Stimulated activated naive CD4-positive, alpha-beta T cell treated with Interleukin-2 at 50 U/mL for 16 hours (primary cell): ENCODE results near the gene GPR35.
"Not testable (repeated sequence)": the region's sequence is repeated elsewhere in the genome, so short reads cannot be mapped to it uniquely, and the experiment has no call there.

Source experiments
- DNase-seq: peaks from one replicate; lab custom pipeline; 2025; lab: John Stamatoyannopoulos, UW

Gene GPR35

DNA sequence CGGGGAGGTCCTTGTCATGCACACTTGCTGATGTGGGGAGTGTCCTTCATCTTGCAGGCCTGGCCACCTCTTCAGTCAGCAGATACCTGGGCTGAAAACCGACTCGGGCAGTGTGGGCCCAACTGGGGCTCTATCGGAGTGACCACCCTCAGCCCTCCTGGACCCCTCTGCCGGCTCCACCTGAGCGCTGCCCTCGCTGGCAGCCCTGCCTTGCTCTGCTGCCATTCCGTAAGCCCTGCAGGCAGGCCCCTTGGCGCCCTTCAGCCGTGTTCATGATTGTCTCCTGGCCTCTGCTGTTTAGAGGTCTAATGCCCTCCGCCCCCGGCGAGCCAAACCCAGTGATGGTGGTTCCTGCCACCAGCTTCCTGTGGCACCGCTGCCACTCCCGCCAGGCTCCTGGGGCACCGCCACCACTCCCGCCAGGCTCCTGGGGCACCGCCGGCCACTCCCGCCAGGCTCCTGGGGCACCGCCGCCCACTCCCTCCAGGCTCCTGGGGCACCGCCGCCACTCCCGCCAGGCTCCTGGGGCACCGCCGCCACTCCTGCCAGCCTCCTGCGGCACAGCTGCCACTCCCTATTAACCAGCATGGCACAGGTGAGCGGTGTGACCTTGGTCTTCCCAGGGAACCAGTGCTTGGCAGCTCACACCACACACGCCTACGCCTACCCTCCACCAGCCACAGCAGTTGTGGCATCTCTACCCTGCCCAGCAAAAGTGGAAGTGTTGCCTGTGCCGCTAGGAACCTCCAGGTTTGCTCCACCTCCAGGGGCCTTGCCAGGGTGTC, 22.8 kb upstream of the GPR35 start:
- no peak for DNase-seq

DNA sequence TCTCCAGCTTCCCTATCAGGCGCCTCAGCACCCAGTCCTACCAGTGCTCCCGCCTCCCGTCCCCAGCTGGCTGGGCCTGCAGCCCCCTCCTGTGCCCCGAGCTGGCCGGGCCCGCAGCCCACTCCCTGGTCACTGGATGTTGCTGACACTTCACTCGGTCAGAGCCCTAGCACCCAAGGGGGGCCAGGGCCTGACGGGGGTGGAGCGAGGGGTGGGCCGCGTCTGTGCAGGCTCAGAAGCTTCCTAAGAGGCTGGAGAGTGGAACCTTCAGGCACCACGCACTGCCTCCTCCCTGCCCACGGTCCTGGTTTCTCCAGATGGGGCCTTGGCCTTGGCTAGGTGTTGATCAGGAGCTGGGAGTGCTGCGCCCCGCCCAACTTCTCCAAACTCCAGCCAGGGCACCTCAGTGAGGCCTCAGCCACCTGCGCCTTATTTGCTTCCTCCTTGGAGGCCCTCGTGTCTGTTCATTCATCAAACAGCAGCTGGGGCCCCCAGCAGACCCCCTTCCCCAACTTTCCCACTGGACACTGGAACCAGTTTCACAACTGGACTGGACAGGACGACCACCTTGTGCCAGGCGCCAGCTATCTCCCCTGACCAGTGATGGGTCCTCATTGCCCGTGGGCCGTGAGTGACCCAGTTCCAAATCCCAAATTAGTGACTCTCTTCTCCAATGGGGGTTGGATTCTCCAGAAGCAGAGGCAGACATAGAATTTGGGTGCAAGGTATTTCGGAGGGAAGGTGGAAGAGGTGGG, 22.0 kb upstream of the GPR35 start:
- DNase-seq, result no peak

DNA sequence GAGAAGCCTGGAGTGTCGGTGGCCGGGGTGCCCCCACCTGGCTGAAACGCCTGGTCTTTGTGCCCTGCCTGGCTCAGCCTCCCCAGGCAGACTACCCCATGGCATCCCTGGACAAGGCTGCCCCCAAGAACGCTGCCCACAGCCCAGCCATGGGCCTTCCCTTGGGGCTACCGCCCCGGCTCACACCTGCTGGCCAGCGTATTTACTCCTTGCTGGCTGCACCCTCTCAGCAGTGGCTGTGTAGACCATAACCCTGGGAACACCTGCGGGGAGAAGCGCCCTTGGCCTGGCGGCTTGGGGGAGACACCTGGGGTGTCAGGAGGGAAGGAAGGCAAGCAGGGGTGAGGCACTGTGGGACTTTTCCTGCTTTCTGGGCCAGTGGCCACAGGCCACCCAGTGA, 21.4 kb upstream of the GPR35 start:
- no peak for DNase-seq

DNA sequence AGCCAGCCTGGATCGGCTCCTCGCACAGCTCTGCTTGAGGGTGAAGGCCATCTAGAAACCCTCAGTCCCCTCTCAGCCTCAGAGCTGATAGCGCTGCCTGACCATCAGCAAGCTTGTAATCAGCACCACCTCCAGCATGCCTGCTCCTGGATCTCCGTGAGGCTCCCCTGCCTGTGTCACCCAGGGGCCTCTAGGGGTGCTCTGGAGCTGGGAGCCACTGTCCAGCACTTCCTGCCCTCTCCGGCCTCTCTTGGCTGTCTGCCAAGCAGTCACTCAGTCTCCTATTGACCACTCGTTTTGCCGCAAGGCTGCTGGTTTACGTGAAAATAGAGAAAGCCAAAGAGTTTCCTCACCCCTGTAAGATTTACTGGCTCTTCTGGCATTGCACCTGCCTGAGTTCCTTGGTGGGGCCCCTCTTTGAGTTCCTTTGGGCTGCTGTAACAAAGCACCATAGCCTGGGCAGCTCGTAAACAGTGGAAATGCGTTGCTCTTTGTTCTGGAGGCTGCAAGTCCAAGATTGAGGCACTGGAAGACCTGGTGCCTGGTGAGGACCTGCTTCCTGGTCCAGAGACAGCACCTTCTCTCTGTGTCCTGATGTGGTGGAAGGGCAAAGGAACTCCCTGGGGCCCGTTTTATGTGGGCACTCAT, 20.9 kb upstream of the GPR35 start:
- no peak for DNase-seq

DNA sequence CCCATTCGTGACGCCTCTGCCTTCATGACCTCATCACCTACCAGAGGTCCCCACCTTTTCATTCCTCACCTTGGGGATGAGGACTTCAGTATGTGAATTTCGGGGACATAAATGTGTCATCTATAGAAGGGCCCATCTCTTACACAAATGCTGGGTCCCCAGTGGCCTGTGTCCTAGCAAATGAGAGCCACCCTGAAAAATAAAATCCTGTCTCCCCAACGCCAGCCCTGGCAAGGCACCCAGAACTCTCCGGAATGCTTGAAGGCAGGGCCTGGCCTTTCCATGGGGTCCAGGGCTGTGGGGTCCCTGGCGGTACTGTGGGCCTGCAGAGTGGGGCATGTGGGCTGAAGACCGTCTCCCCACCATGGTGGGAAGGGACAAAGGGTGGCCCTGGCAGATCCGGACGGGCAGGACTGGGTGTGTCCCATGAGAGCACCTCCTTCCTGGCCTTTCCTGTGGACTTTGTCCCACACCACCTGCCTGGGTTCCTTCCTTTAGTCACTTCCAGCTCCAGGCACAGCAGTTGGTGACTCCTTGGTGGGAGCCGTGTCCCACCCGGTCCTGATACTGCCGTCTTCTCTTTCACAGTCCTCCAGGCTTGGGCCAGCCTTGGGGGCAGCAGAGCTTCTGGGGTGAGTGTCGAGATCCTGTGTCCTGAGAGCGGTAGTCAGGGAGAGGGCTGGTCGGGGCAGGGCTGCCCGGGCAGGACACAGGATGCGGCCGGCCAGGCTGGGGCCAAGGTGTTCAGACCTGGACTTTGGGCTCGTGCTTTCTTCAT, 20.2 kb upstream of the GPR35 start:
- no peak for DNase-seq

DNA sequence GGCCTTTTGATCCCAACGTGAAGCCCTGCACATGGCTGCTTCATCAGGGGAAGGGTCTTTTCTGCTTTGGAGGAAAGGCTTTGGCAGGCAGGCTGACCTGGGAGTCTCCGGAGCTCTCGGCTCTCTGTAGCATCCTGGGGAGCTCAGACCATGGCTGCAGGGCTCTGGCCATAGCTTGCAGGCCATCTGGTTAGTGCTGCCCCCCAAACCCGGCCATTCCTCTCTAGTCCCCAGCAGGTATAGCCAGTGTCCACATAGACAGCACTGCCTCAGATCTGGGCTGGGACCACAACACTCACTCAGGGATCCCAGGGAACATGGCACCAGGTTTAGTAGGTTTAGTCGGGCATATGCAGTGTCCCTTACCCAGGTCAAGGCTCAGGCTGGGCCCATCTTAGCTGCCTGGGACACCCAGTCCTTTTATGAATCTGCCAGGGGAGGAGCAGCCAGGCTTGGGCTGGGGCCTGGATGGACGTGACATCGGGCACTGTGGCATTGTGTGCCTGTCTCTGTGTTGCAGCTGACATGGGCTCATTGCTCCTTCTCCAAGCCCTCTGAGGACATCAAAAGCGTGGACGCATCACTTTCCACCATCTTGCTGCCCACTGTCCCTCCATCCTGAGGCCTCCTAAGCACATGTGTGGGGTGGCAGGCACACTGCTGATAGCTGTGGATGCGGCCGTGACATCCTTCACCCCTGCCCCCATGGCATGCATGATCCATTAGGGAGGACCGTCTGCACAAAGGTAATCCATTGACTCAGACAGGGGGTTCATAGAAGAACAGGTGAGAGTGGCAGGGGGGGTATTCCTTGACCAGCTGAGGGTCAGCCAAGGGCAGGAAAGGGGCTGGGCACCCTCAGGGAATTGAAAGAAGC, 19.2 kb upstream of the GPR35 start:
- DNase-seq, result no peak

DNA sequence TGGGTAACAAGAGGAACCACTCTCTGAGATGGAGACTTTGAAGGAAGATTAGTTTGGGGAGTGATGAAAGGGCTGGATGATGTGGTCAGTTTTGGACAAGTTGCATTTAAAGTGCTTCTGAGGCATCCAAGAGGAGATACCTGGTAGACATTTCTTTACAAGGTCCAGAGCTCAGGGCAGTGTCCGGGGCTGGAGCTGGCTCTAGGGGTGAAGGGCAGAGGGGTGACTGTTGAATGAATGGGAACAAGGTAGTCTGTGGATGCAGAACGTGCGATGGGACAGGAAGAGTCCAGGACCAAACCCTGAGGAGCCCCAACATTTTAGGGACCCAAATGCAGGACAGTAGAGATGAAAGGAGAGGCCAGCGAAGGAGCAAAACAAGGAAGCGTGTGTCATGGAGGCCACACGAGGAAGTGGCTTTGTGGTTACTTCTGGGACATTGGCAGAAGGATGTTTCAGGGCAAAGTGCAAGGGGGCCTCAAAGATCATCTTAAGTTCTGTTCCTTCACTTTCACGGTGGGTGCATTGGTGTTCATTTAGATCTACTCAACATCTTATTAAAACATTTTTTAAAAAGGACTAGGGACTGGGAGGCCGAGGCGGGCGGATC, 13.6 kb upstream of the GPR35 start:
- DNase-seq, result no peak

DNA sequence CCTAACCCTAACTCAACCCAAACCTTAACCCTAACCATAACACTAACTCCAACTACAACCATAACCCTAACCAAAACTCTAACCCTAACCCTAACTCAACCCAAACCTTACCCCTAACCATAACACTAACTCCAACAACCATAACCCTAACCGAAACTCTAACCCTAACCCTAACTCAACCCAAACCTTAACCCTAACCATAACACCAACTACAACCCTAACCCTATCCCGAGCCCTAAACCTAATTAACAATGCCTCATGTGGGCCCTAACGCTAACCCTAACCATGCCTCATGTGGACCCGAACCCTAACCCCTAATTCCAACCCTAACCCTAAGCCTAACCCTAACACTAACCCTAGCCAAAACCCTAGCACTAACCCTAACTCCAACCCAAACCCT, 11.5 kb upstream of the GPR35 start:
- DNase-seq, result no peak

DNA sequence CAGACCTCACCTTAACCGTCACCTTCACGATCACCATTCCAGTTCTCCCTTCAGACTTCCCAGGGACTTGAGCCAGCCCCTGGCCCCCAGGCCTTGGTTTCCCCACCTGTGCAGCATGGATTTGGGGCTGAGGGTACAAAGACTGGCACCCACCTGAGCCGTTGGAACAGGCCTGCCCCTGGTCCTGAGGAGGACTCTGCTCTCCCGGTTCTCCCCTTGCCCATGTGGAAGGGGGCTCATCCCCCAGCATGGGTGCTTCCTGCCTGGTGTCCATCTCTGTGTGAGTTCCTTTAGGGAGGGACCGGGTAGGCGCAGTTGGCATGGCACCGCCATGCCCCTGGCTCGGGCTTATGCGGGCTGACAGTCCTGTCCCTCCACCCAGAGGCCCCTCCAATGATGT, 10.9 kb upstream of the GPR35 start:
- no peak for DNase-seq

DNA sequence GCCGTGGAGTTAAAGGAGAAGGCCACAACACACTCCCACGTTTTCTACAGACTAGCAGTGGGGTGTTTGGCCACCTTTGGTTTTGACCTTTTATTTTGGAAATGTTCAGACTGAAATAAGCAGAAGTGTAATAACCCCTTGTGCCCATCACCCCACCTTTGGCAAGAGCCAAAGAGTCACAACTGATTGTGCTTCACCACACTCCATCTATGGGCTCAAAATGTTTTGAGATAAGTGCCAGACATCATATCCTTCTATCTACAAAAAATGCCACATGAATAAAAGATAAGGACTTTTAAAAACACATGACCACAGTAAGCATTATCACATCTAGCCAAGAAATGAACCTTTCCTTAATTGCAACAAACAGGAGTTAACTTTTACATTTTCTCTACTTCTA, 9.9 kb upstream of the GPR35 start:
- DNase-seq, result no peak

DNA sequence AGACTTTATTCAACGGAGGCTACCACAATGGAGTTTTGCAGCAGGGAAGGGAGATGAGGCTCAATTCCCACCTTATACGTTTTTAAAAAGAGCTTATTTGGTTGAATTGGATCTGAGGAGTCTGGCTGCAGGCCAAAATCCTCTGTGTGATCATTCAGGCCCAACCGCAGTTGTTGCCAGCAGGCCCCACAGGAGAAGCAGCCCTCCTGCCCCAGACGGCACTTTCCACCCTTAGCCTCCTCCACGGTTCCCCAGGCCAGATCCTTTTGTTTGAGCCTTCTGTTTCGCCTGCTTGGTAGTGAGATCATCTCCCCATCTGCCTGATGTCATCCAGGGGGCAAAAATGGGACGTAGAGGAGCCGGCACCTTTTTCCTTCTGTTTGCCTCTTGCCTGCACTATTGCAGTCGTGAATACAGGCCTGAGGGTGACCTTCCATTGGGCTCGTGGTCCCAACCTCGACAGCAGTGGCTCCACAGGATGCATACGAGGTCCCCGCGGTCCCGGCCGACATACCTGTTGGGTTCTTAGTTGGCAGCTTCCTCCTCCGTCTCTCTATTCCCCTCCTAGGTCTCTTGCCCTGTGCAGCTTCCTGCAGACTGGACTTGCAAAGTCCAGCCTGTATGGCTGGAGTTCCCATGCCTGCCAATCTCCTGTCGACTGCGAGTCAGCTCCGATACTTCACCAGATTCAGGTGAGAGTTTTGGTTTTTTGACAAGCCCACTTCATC, 9.3 kb upstream of the GPR35 start:
- DNase-seq, result no peak

DNA sequence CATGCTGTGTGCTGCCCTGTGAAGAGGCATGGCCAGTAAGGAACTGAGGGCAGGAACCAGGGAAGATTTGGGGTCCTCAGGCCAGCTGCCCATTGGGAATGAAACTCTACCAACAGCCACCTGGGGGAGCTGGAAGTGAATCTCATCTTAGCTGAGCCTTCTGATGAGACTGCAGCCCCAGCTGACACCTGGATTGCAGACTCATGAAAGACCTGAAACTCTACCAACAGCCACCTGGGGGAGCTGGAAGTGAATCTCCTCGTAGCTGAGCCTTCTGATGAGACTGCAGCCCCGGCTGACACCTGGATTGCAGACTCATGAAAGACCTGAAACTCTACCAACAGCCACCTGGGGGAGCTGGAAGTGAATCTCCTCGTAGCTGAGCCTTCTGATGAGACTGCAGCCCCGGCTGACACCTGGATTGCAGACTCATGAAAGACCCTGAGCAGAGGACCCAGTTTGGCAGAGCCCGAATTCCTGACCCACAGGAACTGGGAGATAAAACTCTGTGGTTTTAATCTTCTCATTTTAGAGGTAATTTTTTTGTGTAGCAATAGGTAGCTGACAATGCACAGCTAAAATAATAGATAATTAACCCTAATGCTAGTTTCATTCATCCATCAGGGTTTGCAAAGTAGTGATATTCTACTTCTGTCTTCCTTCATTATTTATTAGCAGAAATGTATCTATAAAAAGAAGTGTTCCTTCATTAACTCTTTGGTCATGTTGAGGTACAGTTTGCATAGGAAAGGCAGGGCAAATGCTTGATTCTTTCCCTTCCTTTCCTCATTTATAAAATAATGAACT, 8.2 kb upstream of the GPR35 start:
- DNase-seq, result not testable (repeated sequence)

DNA sequence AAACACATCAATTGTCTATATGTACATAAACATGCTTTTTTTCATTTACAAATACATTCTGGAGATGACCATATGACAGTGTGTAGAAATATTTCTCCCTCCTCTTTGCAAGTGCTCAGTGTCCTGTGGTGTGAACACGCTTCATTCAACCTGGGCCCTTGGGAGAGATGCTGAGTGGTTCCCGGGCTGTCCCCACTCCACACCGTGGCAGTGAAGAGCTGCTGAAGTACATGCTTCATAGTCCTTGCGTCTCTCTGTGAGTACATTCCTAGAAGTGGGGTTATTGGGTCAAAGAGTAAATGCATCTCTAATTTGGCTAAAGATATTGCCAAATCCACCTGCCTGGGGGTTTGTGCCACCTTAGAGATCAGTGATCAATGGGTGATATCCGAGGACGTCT, 6.5 kb upstream of the GPR35 start:
- DNase-seq, result no peak

DNA sequence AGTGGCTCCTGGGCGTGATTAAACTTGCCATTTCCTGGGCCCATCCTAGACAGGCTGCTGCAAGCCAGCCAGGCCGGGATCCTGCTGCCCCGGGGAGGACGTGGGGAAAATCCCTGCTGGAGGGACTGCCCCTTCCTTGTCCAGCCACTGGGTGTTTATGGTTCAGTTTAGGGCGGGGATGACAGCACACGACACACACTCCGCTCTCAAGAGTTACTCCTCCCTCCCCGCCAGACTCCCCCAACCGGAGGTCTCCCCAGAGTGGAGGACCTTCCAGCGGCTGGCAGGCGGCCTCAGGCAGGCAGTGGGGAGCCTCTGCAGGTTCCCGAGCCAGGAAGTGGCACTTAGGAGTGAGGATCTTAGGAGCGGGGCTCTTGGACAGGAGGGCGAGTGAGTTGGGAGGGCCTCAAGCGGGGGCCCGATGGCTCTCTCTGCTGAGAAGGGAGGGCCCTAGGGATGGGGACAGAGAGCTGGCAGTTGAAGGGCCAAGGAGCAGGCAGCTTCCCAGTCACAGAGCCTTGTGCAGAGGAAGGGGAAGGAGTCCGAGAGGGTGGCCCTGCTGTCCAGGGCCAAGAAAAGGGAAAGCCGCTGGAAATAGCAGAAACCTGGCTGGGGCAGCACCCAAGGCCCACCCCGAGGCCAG, 5.7 kb upstream of the GPR35 start:
- no peak for DNase-seq

DNA sequence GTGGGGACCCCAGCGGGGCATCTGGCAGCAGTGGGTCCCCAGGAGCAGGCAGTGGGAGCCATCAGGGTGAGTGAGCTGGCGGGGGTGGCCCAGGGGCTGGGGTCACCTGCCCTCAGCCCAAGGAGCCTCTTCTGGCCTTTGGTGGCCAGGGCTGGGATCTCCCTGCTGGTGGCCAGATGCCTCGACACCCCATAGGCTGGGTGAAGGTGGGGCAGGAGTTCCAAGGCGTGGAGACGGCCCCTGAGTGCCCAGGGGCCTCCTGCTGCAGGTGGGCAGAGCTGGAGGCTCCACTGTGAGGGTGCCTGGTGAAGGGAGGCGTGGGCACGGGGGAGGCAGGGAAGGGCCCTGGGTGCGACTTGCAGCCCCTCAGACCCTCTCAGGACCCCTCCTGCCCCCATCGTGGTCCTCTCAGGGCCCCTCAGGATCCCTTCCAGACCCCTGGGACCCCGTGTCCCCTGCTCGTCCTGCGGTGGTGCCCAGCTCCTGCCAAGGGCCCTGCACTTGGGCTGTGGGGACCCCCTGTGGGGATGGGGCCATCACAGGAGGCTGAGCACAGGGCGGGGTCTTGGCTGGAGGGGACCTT, 5.0 kb upstream of the GPR35 start:
- no peak for DNase-seq

DNA sequence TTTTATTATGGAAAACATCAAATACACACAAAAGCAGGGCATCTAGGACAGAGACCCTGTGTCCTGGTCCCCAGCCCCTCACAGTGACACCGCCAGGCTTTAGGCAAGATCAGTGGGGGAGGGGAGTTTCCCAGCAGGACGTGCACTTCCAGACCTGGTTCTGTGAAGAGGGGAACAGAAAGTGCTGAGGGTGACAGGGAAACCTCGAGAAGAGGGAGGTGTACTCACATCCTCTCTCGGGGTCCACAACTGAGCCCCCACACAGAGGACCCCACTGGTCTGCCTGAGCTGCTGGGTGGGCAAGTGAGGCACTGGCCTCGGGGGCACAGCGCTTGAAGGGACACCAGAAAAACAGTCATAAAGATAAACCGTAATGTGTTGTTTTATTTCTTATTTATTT, 4.4 kb upstream of the GPR35 start:
- DNase-seq, result no peak

DNA sequence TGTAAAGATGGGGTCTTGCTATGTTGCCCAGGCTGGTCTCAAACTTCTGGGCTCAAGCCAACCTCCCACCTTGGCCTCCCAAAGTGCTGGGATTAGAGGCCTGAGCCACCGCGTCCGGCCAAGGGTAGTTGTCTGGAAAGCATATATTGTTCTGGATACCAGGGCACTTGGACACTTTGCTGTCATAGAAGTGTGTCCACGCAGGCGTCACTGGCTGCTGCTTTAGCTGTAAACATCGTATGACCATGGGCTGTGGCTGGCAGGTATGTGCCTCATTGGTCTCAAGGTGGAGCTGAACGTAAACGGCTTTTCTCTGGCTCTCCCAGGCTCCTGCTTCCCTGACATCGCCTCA, 3.2 kb upstream of the GPR35 start:
- no peak for DNase-seq

DNA sequence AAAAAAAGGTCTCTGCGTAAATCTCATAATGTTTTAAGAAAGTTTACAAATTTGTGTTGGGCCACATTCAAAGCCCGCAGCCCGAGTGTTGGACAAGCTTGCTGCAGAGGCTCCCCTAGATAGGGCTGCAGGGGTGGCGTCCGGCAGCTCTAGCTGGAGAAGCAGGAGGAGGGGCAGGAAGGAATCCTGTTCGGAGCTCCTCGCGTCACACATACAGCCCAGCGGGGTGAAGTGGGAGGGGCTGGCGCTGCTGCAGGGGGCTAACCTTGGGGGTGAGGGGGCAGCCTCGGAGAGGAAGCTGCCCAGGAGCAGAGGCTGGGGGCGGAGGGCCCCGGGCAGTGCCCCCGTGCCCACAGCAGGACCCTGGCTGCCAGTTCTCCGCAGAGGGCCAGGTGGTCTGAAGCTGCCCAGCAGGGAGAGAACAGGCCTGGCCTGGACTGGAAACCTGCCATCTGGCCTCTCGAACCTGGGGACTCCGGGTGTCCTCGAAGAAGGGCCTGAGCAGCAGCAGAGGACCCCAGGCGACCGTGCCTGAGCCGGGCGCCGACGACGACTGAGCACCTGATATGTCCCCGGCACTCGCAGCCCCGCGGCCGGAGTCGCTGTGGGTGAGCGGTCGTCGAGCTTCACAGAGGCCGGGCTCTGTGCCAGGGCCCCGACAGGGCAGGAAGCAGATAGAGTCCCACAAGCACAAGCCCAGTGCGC, 2.6 kb upstream of the GPR35 start:
- no peak for DNase-seq
